ENCODE results near the gene RYR2.

DNA sequence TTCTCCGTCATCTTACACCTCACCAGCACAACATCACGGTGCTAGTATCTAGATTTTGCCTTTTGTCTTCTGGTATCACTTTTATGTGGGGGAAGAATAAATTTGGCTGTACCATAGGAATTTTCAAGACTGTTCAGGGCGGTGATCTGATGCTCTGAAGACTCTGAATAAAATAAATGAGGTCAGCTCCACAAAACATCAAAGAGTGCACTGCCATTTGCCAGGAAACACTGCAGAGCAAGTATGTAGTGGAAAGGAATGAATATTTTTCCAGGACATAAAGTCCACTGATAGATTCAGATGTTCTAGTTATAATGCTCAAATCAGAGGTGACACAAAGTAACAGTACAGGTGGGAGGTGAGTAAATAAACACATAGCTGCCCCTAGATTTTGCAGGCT lies 792.5 kb downstream of the RYR2 start:
- TF ChIP-seq CTCF (IDR thresholded peaks at IDR 0.05; ENCODE audit: low read depth, low read length) (no peak), EZH2phosphoT487 (IDR thresholded peaks at IDR 0.05; ENCODE audit: low read depth) (no peak)

Data from OCI-LY3 (cell line).